ENCODE data around the gene CX3CR1. TPM values are rescaled to one million over a fixed set of nuclear protein-coding genes. Genes with fewer than 3 reads are reported as not detected.

CX3CR1 gene
- total and polyA plus RNA-seq, 9 of the 15 experiments (the other 6 are each of a cell fraction or from before 2014, with no cell fraction given) = 0.03 to 0.21 TPM; not detected in 7

DNA sequence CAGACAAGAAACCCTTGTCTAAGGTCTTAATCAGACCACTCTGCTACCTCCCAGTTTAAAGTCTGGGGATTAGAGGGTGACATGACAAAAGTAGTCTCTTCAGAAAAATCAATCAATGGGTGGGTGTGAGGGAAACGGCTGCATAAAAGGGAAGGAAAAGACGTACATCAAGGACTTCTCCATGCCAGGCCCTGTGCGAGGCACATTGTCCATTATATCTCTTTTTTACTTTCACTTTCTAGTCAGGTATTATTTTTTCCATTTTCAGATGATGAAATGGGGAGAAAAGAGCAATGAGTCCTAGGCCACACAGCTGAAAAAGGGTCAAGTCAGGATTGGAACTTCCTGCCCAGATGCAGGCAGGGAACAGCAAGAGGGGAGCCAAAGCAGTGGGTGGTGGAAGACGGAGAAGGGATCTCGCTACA lies 4.6 kb upstream of the CX3CR1 start (continued):
- TF ChIP-seq, protein P1, sequence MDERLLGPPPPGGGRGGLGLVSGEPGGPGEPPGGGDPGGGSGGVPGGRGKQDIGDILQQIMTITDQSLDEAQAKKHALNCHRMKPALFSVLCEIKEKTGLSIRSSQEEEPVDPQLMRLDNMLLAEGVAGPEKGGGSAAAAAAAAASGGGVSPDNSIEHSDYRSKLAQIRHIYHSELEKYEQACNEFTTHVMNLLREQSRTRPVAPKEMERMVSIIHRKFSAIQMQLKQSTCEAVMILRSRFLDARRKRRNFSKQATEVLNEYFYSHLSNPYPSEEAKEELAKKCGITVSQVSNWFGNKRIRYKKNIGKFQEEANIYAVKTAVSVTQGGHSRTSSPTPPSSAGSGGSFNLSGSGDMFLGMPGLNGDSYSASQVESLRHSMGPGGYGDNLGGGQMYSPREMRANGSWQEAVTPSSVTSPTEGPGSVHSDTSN (CRISPR knock-in tag; IDR thresholded peaks at IDR 0.05; ENCODE audit: low read depth) = no peak
- TF ChIP-seq, protein P1 (tag; conservative IDR thresholded peaks at IDR 0.05; ENCODE audit: low read depth) = no peak
- TF ChIP-seq ZNF23 (CRISPR knock-in tag; IDR thresholded peaks at IDR 0.05) (no peak), ZNF507 (tag; conservative IDR thresholded peaks at IDR 0.05) (no peak), ZNF347 (CRISPR knock-in tag; IDR thresholded peaks at IDR 0.05; ENCODE audit: low read depth) (no peak), EGR1 (conservative IDR thresholded peaks at IDR 0.05) (no peak), KLF16 (IDR thresholded peaks at IDR 0.05) (no peak), BDP1 (IDR thresholded peaks at IDR 0.05; ENCODE audit: insufficient read depth, insufficient read length) (no peak), RAD21 (CRISPR knock-in tag; conservative IDR thresholded peaks at IDR 0.05 in 1 of 2, IDR thresholded peaks at IDR 0.05 in 1 of 2) (0 out of 4 replicates have a peak, but pooled peaks of 1 of the 2 experiments have one; percentile 1), TCF3 (CRISPR knock-in tag; IDR thresholded peaks at IDR 0.05) (no peak), TRIM24 (IDR thresholded peaks at IDR 0.05) (peak; percentile 71 to 73; a peak in 2 of 4 replicates), KDM1A (IDR thresholded peaks at IDR 0.05) (no peak), ZNF57 (CRISPR knock-in tag; IDR thresholded peaks at IDR 0.05) (no peak), CAMTA2 (CRISPR knock-in tag; conservative IDR thresholded peaks at IDR 0.05) (no peak), ZNF316 (IDR thresholded peaks at IDR 0.05) (peak; percentile 64; the same call in 1 of the 2 replicates), ZNF133 (CRISPR knock-in tag; IDR thresholded peaks at IDR 0.05) (no peak), CBFA2T2 (conservative IDR thresholded peaks at IDR 0.05) (no peak), ZKSCAN1 (IDR thresholded peaks at IDR 0.05; ENCODE audit: low read depth, low read length) (no peak)
- TF ChIP-seq, protein P2, sequence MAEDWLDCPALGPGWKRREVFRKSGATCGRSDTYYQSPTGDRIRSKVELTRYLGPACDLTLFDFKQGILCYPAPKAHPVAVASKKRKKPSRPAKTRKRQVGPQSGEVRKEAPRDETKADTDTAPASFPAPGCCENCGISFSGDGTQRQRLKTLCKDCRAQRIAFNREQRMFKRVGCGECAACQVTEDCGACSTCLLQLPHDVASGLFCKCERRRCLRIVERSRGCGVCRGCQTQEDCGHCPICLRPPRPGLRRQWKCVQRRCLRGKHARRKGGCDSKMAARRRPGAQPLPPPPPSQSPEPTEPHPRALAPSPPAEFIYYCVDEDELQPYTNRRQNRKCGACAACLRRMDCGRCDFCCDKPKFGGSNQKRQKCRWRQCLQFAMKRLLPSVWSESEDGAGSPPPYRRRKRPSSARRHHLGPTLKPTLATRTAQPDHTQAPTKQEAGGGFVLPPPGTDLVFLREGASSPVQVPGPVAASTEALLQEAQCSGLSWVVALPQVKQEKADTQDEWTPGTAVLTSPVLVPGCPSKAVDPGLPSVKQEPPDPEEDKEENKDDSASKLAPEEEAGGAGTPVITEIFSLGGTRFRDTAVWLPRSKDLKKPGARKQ (CRISPR knock-in tag; IDR thresholded peaks at IDR 0.05) = no peak
- TF ChIP-seq, protein P3, sequence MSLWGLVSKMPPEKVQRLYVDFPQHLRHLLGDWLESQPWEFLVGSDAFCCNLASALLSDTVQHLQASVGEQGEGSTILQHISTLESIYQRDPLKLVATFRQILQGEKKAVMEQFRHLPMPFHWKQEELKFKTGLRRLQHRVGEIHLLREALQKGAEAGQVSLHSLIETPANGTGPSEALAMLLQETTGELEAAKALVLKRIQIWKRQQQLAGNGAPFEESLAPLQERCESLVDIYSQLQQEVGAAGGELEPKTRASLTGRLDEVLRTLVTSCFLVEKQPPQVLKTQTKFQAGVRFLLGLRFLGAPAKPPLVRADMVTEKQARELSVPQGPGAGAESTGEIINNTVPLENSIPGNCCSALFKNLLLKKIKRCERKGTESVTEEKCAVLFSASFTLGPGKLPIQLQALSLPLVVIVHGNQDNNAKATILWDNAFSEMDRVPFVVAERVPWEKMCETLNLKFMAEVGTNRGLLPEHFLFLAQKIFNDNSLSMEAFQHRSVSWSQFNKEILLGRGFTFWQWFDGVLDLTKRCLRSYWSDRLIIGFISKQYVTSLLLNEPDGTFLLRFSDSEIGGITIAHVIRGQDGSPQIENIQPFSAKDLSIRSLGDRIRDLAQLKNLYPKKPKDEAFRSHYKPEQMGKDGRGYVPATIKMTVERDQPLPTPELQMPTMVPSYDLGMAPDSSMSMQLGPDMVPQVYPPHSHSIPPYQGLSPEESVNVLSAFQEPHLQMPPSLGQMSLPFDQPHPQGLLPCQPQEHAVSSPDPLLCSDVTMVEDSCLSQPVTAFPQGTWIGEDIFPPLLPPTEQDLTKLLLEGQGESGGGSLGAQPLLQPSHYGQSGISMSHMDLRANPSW (CRISPR knock-in tag; IDR thresholded peaks at IDR 0.05) = no peak
- TF ChIP-seq, protein P4, sequence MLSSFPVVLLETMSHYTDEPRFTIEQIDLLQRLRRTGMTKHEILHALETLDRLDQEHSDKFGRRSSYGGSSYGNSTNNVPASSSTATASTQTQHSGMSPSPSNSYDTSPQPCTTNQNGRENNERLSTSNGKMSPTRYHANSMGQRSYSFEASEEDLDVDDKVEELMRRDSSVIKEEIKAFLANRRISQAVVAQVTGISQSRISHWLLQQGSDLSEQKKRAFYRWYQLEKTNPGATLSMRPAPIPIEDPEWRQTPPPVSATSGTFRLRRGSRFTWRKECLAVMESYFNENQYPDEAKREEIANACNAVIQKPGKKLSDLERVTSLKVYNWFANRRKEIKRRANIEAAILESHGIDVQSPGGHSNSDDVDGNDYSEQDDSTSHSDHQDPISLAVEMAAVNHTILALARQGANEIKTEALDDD (IDR thresholded peaks at IDR 0.05) = no peak
- TF ChIP-seq, protein P5, sequence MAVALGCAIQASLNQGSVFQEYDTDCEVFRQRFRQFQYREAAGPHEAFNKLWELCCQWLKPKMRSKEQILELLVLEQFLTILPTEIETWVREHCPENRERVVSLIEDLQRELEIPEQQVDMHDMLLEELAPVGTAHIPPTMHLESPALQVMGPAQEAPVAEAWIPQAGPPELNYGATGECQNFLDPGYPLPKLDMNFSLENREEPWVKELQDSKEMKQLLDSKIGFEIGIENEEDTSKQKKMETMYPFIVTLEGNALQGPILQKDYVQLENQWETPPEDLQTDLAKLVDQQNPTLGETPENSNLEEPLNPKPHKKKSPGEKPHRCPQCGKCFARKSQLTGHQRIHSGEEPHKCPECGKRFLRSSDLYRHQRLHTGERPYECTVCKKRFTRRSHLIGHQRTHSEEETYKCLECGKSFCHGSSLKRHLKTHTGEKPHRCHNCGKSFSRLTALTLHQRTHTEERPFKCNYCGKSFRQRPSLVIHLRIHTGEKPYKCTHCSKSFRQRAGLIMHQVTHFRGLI (CRISPR knock-in tag; IDR thresholded peaks at IDR 0.05) = peak; percentile 76
